ENCODE measurements around the gene ATXN7L1. TPM values are rescaled to one million over a fixed set of nuclear protein-coding genes. Genes with fewer than 3 reads are reported as not detected.

The ATXN7L1 gene
- total RNA-seq, 1 experiment from 2014 or later, result 24.3 TPM

GRCh38 chr7:105567821-105568220, 308.6 kb downstream of the ATXN7L1 start:
- Histone ChIP-seq H2AFZ (ENCODE audit: low read length) (no peak overlapping the region), H2BK15ac (ENCODE audit: low read depth, low read length) (no peak overlapping the region), H3K79me2 (ENCODE audit: insufficient read depth, low read length) (no peaks in the 10 kb centered on the region), H3K9ac (ENCODE audit: extremely low read depth, insufficient read length, low read length) (no peak overlapping the region), H3K4ac (ENCODE audit: low read depth, low read length) (no peak overlapping the region), H2BK5ac (ENCODE audit: insufficient read length, low read length) (no peak overlapping the region), H3K4me2 (ENCODE audit: insufficient read depth, insufficient read length, low read length) (no peak overlapping the region), H2BK12ac (ENCODE audit: insufficient read length, low read depth, low read length) (no peak overlapping the region), H3K56ac (ENCODE audit: insufficient read length, low read depth, low read length) (no peak overlapping the region), H4K5ac (ENCODE audit: insufficient read length, low read depth, low read length) (no peak overlapping the region), H3K4me1 (ENCODE audit: insufficient read depth, low read length) (no peaks in the 10 kb centered on the region), H3K27me3 (ENCODE audit: insufficient read depth, low read length) (no peaks in the 10 kb centered on the region), H3K79me1 (ENCODE audit: insufficient read depth, low read depth, low read length, poor library complexity, severe bottlenecking) (no peaks in the 10 kb centered on the region), H3K23me2 (ENCODE audit: insufficient read length, low read depth, low read length, poor library complexity, severe bottlenecking) (no peaks in the 10 kb centered on the region), H4K91ac (ENCODE audit: insufficient read length, low read depth, low read length) (no peak overlapping the region), H3K9me3 (ENCODE audit: control insufficient read depth, low read depth, low read length) (no peaks in the 10 kb centered on the region), H2BK20ac (ENCODE audit: low read depth, low read length, poor library complexity, severe bottlenecking) (no peak overlapping the region), H2BK120ac (ENCODE audit: low read depth, low read length, poor library complexity, severe bottlenecking) (no peak overlapping the region), H3K23ac (ENCODE audit: insufficient read length, low read depth, low read length) (no peak overlapping the region), H4K20me1 (ENCODE audit: control insufficient read depth, insufficient read depth, insufficient read length) (no peaks in the 10 kb centered on the region), H3K27ac (ENCODE audit: insufficient read length, low read depth, low read length) (no peak overlapping the region), H3K14ac (ENCODE audit: insufficient read depth, low read length) (no peak overlapping the region), H4K8ac (replicated peaks; ENCODE audit: insufficient read length, low read depth, low read length) (no peak overlapping the region), H3K18ac (ENCODE audit: insufficient read length, low read depth, low read length) (no peak overlapping the region), H2AK5ac (ENCODE audit: insufficient read length, low read length) (no peak overlapping the region), H3T11ph (ENCODE audit: low read length) (no peak overlapping the region)
- DNase-seq, result no peak
- H3K9me3 Mint-ChIP-seq, result no peaks in the 10 kb centered on the region
- no peak overlapping the region for H3K27ac Mint-ChIP-seq
- peaks cover 8 to 44% (median 28%) of the 10 kb centered on the region in 3 experiments for H3K36me3 Mint-ChIP-seq (ENCODE audit: insufficient read depth in 1 of 3, low read depth in 3 of 3)
- 0 out of 2 replicates have a peak, but pooled peaks cover 1% of the 10 kb centered on the region for H3K27me3 Mint-ChIP-seq (ENCODE audit: low read depth)
- TF ChIP-seq, protein P1, sequence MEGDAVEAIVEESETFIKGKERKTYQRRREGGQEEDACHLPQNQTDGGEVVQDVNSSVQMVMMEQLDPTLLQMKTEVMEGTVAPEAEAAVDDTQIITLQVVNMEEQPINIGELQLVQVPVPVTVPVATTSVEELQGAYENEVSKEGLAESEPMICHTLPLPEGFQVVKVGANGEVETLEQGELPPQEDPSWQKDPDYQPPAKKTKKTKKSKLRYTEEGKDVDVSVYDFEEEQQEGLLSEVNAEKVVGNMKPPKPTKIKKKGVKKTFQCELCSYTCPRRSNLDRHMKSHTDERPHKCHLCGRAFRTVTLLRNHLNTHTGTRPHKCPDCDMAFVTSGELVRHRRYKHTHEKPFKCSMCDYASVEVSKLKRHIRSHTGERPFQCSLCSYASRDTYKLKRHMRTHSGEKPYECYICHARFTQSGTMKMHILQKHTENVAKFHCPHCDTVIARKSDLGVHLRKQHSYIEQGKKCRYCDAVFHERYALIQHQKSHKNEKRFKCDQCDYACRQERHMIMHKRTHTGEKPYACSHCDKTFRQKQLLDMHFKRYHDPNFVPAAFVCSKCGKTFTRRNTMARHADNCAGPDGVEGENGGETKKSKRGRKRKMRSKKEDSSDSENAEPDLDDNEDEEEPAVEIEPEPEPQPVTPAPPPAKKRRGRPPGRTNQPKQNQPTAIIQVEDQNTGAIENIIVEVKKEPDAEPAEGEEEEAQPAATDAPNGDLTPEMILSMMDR (conservative IDR thresholded peaks at IDR 0.05), result no peak
- H3K4me3 Mint-ChIP-seq, result no peak overlapping the region; a peak in 1 of 5 replicates
- H3K4me1 Mint-ChIP-seq, result no peaks in the 10 kb centered on the region
- WGBS (ENCODE audit: extremely low coverage, insufficient read length, low lambda C conversion rate), result no CpG with 5 or more reads among the region's 3 CpGs
